Neural progenitor cell (in vitro differentiated cells): ENCODE data around the gene CAPN8. TPM values are rescaled to one million over a fixed set of nuclear protein-coding genes. Genes with fewer than 3 reads are reported as not detected.
A peak's percentile ranks its signal among the peaks of the same experiment; 100 is the strongest.

ENCODE experiments used
- DNase-seq: peaks from one replicate; pipeline ENCODE4 v3.0.0-alpha.2; 2016; ENCODE audit warnings: low spot score
- H2AFZ ChIP-seq: fragments of 200-600 bp; sonication (generic); replicated peaks from 2 replicates; pipeline ENCODE4 v1.6.1; 2016; ENCODE audit warnings: antibody characterized with exemption
- H3F3A ChIP-seq: fragments of 200-600 bp; sonication (generic); 2 replicates; pipeline ENCODE4 v1.6.1; 2016; ENCODE audit warnings: antibody characterized with exemption, low read depth
- H3K27ac ChIP-seq: fragments of 200-600 bp; sonication (generic); 2 replicates; pipeline ENCODE4 v1.5.1; 2016; ENCODE audit warnings: mild to moderate bottlenecking
- H3K27me3 ChIP-seq: fragments of 200-600 bp; sonication (generic); 2 replicates; pipeline ENCODE4 v1.6.1; 2016; ENCODE audit warnings: mild to moderate bottlenecking, moderate library complexity
- H3K36me3 ChIP-seq: fragments of 200-600 bp; sonication (generic); 2 replicates; pipeline ENCODE4 v1.5.1; 2016
- H3K4me1 ChIP-seq: fragments of 200-600 bp; sonication (generic); 2 replicates; pipeline ENCODE4 v1.6.1; 2016; ENCODE audit warnings: mixed run types
- H3K4me2 ChIP-seq: fragments of 200-600 bp; sonication (generic); 2 replicates; pipeline ENCODE4 v1.6.1; 2016
- H3K4me3 ChIP-seq: fragments of 200-600 bp; sonication (generic); 2 replicates; pipeline ENCODE4 v1.5.1; 2016
- H3K79me2 ChIP-seq: fragments of 200-600 bp; sonication (generic); 2 replicates; pipeline ENCODE4 v1.6.1; 2016; ENCODE audit warnings: low read depth
- H3K9ac ChIP-seq: fragments of 200-600 bp; sonication (generic); 2 replicates; pipeline ENCODE4 v1.6.1; 2016
- H3K9me3 ChIP-seq: fragments of 200-600 bp; sonication (generic); 2 replicates; pipeline ENCODE4 v1.5.1; 2016; ENCODE audit warnings: low read depth
- H4K20me1 ChIP-seq: fragments of 200-600 bp; sonication (generic); 2 replicates; pipeline ENCODE4 v1.6.1; 2016; ENCODE audit warnings: low read depth
- H3K27ac Mint-ChIP-seq: 3 replicates; pipeline ENCODE4 v1.8.0; 2021; ENCODE audit warnings: mixed read lengths
- H3K27me3 Mint-ChIP-seq: 2 replicates; pipeline ENCODE4 v1.8.0; 2022; ENCODE audit warnings: low read depth, mild to moderate bottlenecking, inconsistent platforms, moderate library complexity, mixed read lengths; ENCODE audit not compliant: insufficient read depth
- H3K36me3 Mint-ChIP-seq: 3 replicates; pipeline ENCODE4 v1.8.0; 2021; ENCODE audit warnings: mixed read lengths
- H3K4me1 Mint-ChIP-seq: 3 replicates; pipeline ENCODE4 v1.8.0; 2021; ENCODE audit warnings: mixed read lengths
- H3K4me3 Mint-ChIP-seq: 3 replicates; pipeline ENCODE4 v1.8.0; 2021; ENCODE audit warnings: mild to moderate bottlenecking, moderate library complexity, mixed read lengths
- H3K9me3 Mint-ChIP-seq: 3 replicates; pipeline ENCODE4 v1.8.0; 2020; ENCODE audit warnings: mixed read lengths
- EZH2 ChIP-seq: fragments of 200-600 bp; sonication (generic); IDR thresholded peaks from 2 replicates; pipeline ENCODE4 v1.6.1; 2017; ENCODE audit warnings: antibody characterized with exemption, mild to moderate bottlenecking, moderate library complexity
- EZH2phosphoT487 ChIP-seq: fragments of 200-600 bp; sonication (generic); IDR thresholded peaks from 2 replicates; pipeline ENCODE4 v1.6.1; 2017; ENCODE audit warnings: antibody characterized with exemption
- total RNA-seq: library from RNA; depleted of rRNA; stranded (reverse); fragments of >200 nt; gene quantifications from 2 replicates; pipeline ENCODE4 v1.2.3, GENCODE V29; 2015; ENCODE audit warnings: low replicate concordance
- TF ChIP-seq, protein P1 (sequence below): fragments of 200-600 bp; sonication (generic); IDR thresholded peaks from 2 replicates; pipeline ENCODE4 v1.5.1; 2017; ENCODE audit warnings: antibody characterized with exemption, mild to moderate bottlenecking

Gene CAPN8
- total RNA-seq, 1 donor from 2014 or later, result not detected

DNA sequence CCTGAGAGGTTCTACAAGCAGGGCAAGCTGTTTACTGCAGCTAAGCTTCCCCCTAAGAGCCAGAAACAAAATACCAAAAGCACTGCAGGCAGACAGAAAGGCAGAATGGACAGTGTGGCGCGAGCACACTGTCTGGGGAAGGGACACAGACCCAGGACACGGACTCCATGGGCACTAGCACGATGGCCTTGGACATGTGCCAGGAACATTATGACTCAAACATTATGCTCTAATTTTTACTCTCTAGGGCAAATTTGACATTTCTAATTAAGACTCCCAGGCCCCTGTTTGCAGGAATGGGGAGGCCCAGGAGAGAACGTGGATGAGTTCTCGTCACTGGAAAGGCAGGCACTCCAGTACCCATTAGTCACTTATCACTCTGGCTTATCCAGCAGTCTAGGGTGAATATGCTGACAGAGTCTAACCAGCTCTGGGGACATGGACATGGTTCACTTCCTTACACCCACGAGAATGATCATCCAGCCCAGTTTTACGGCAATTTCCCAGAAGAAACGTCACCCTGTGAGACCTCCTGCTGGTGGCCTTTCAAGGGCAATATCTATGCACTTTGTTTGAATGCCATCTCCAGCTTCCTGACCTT lies 45.1 kb downstream of the CAPN8 start:
- DNase-seq, result no peak
- TF ChIP-seq, protein P1, sequence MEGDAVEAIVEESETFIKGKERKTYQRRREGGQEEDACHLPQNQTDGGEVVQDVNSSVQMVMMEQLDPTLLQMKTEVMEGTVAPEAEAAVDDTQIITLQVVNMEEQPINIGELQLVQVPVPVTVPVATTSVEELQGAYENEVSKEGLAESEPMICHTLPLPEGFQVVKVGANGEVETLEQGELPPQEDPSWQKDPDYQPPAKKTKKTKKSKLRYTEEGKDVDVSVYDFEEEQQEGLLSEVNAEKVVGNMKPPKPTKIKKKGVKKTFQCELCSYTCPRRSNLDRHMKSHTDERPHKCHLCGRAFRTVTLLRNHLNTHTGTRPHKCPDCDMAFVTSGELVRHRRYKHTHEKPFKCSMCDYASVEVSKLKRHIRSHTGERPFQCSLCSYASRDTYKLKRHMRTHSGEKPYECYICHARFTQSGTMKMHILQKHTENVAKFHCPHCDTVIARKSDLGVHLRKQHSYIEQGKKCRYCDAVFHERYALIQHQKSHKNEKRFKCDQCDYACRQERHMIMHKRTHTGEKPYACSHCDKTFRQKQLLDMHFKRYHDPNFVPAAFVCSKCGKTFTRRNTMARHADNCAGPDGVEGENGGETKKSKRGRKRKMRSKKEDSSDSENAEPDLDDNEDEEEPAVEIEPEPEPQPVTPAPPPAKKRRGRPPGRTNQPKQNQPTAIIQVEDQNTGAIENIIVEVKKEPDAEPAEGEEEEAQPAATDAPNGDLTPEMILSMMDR, result no peak
- Histone ChIP-seq H3K4me1 (peaks cover 10% of the 10 kb centered on the region), H3K27me3 (no peaks in the 10 kb centered on the region), H3K4me3 (no peak overlapping the region), H4K20me1 (no peaks in the 10 kb centered on the region), H3F3A (no peaks in the 10 kb centered on the region), H3K79me2 (no peaks in the 10 kb centered on the region), H3K9me3 (no peaks in the 10 kb centered on the region), H2AFZ (no peak overlapping the region), H3K36me3 (no peaks in the 10 kb centered on the region), H3K4me2 (no peak overlapping the region), H3K27ac (no peak overlapping the region), H3K9ac (no peak overlapping the region)
- Mint-ChIP-seq H3K4me1 (peaks cover 50% of the 10 kb centered on the region), H3K36me3 (no peaks in the 10 kb centered on the region), H3K27me3 (peaks cover 5% of the 10 kb centered on the region), H3K4me3 (no peak overlapping the region), H3K27ac (peak overlapping the region; percentile 31), H3K9me3 (no peaks in the 10 kb centered on the region)

GRCh38 chr1:223618680-223619079 lies 46.8 kb downstream of the CAPN8 start:
- no peak for DNase-seq
- no peaks in the 10 kb centered on the region for H4K20me1 ChIP-seq
- H3K79me2 ChIP-seq, result no peaks in the 10 kb centered on the region
- no peak overlapping the region for H3K9ac ChIP-seq
- Mint-ChIP-seq H3K9me3 (no peaks in the 10 kb centered on the region), H3K4me1 (peaks cover 50% of the 10 kb centered on the region), H3K36me3 (no peaks in the 10 kb centered on the region), H3K4me3 (no peak overlapping the region), H3K27me3 (peaks cover 5% of the 10 kb centered on the region), H3K27ac (no peak overlapping the region)
- H3K4me3 ChIP-seq, result no peak overlapping the region
- H3K4me1 ChIP-seq, result peaks cover 10% of the 10 kb centered on the region
- H2AFZ ChIP-seq, result no peak overlapping the region
- no peak overlapping the region for H3K27ac ChIP-seq
- no peaks in the 10 kb centered on the region for H3K27me3 ChIP-seq
- no peaks in the 10 kb centered on the region for H3K9me3 ChIP-seq
- H3K36me3 ChIP-seq, result no peaks in the 10 kb centered on the region
- no peaks in the 10 kb centered on the region for H3F3A ChIP-seq
- TF ChIP-seq, protein P1, result no peak
- TF ChIP-seq EZH2, result no peak
- TF ChIP-seq EZH2phosphoT487, result no peak
- H3K4me2 ChIP-seq, result no peak overlapping the region

DNA sequence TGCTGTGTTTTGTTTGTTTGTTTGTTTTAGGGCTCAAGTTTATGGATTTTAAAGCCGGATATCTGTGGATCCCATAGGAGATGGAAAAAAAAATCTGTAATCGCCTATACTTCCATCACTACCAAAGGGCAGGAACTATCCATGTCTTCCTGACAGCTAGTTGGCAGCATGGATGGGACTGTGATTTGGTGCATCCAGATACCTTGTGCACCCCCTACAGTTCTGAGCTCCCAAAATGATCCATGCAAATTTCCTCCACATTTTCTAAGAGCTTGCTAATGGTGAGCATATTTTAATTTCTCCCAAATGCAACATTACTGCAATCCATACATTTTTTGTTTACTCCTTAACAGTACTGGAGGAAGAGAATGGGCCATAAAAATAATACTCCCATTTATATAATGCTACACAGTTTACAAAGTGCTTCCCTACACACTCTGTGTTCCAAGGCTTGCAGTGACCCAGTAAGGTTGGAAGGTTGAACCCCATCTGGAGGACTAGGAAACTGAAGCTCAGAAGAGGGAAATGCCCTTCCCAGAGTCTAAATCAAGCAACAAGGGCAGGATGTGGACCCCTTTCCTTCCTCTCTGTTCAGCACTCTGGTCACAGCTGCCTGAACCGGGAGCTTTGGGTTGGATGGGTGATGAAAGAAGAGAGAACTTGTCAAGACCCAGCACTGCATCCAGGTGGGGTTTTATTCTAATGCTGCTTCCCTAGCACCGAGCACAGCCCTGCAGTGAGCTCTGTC lies 48.0 kb downstream of the CAPN8 start:
- no peaks in the 10 kb centered on the region for H4K20me1 ChIP-seq
- no peaks in the 10 kb centered on the region for H3K9me3 ChIP-seq
- no peak for TF ChIP-seq EZH2
- no peak overlapping the region for H3K9ac ChIP-seq
- no peaks in the 10 kb centered on the region for H3K36me3 ChIP-seq
- H3K4me3 ChIP-seq, result no peak overlapping the region
- H3K79me2 ChIP-seq, result no peaks in the 10 kb centered on the region
- peaks cover 9% of the 10 kb centered on the region for H3K4me1 ChIP-seq
- Mint-ChIP-seq H3K36me3 (no peaks in the 10 kb centered on the region), H3K27ac (no peak overlapping the region), H3K4me1 (peaks cover 41% of the 10 kb centered on the region), H3K27me3 (peaks cover 5% of the 10 kb centered on the region), H3K9me3 (no peaks in the 10 kb centered on the region), H3K4me3 (no peak overlapping the region)
- no peak overlapping the region for H3K4me2 ChIP-seq
- no peak overlapping the region for H3K27ac ChIP-seq
- H3K27me3 ChIP-seq, result no peaks in the 10 kb centered on the region
- H2AFZ ChIP-seq, result no peak overlapping the region
- no peak for DNase-seq
- no peaks in the 10 kb centered on the region for H3F3A ChIP-seq

- no peak overlapping the region for H3K4me3 Mint-ChIP-seq
Measured at GRCh38 chr1:223616586-223616985, 48.9 kb downstream of the CAPN8 start.

More at GRCh38 chr1:223616586-223616985, 48.9 kb downstream of the CAPN8 start:
- Histone ChIP-seq H3K27ac (no peak overlapping the region), H3K79me2 (no peaks in the 10 kb centered on the region), H4K20me1 (no peaks in the 10 kb centered on the region), H3K9ac (no peak overlapping the region), H3K4me1 (no peaks in the 10 kb centered on the region), H3K27me3 (no peaks in the 10 kb centered on the region), H3K4me3 (no peak overlapping the region), H3F3A (no peaks in the 10 kb centered on the region), H3K9me3 (no peaks in the 10 kb centered on the region), H3K4me2 (no peak overlapping the region), H3K36me3 (no peaks in the 10 kb centered on the region), H2AFZ (no peak overlapping the region)
- Mint-ChIP-seq H3K27ac (no peak overlapping the region), H3K36me3 (no peaks in the 10 kb centered on the region), H3K4me1 (peaks cover 32% of the 10 kb centered on the region), H3K27me3 (peaks cover 5% of the 10 kb centered on the region), H3K9me3 (peaks cover 1% of the 10 kb centered on the region)
- TF ChIP-seq EZH2 (no peak), EZH2phosphoT487 (no peak)
- TF ChIP-seq, protein P1, result no peak
- no peak for DNase-seq
